Nucleus accumbens (tissue), 56 donors: ENCODE data around the gene HSPA1B.

Experiments used
- DNase-seq, 56 donors: peaks; one replicate each; lab custom pipeline; 2025; lab: John Stamatoyannopoulos, UW

HSPA1B gene

GRCh38 chr6:31876357-31876756 is 48.8 kb downstream of the HSPA1B start:
- DNase-seq = no peak

- no peak for DNase-seq
Measured at GRCh38 chr6:31877125-31877650, 49.6 kb downstream of the HSPA1B start.

GRCh38 chr6:31877651-31878161 is 50.2 kb downstream of the HSPA1B start:
- no peak for DNase-seq

- no peak for DNase-seq
Measured at GRCh38 chr6:31878222-31878621, 50.7 kb downstream of the HSPA1B start.

- DNase-seq = no peak
Measured at GRCh38 chr6:31878726-31879125, 51.2 kb downstream of the HSPA1B start, which contains the start of gene SLC44A4. Gene SLC44A4 (minus strand): TSS chr6:31878997. CDS start chr6:31878980, 17 bp downstream.

GRCh38 chr6:31879143-31879542 is 51.6 kb downstream of the HSPA1B start:
- DNase-seq = no peak
